Endodermal cell (in vitro differentiated cells): ENCODE results near the gene MED13L. TPM values are rescaled to one million over a fixed set of nuclear protein-coding genes. Genes with fewer than 3 reads are reported as not detected.
A peak's percentile ranks its signal among the peaks of the same experiment; 100 is the strongest.

Source experiments
- DNase-seq: peaks from one replicate; pipeline ENCODE4 v3.0.0-alpha.2; 2017
- H3K27ac ChIP-seq: 2 replicates; pipeline ENCODE4 v1.5.1; 2013; ENCODE audit warnings: mild to moderate bottlenecking, low read depth, low read length, moderate library complexity
- H3K27me3 ChIP-seq: 2 replicates; pipeline ENCODE4 v1.6.1; 2013; ENCODE audit warnings: mild to moderate bottlenecking, low read length, moderate library complexity; ENCODE audit not compliant: insufficient read depth, control insufficient read depth, poor library complexity, severe bottlenecking
- H3K36me3 ChIP-seq: 2 replicates; pipeline ENCODE4 v1.7.0; 2013; ENCODE audit warnings: mild to moderate bottlenecking, low read length, moderate library complexity; ENCODE audit not compliant: control insufficient read depth, insufficient read depth
- H3K4me1 ChIP-seq: one replicate; pipeline ENCODE4 v1.7.0; 2013; ENCODE audit warnings: low read length; ENCODE audit not compliant: control insufficient read depth, insufficient read depth
- H3K4me3 ChIP-seq: 2 replicates; pipeline ENCODE4 v1.5.1; 2013; ENCODE audit warnings: mild to moderate bottlenecking, low read length, moderate library complexity
- H3K9ac ChIP-seq: 2 replicates; pipeline ENCODE4 v1.6.1; 2013; ENCODE audit warnings: mild to moderate bottlenecking, low read length, moderate library complexity; ENCODE audit not compliant: poor library complexity, severe bottlenecking; ENCODE audit errors: extremely low read depth
- H3K9me3 ChIP-seq: 2 replicates; pipeline ENCODE4 v1.6.1; 2013; ENCODE audit warnings: mild to moderate bottlenecking, low read length, moderate library complexity; ENCODE audit not compliant: control insufficient read depth
- H3K27ac Mint-ChIP-seq: 2 replicates; pipeline ENCODE4 v1.8.0; 2020; ENCODE audit warnings: mixed read lengths
- H3K27me3 Mint-ChIP-seq: 2 replicates; pipeline ENCODE4 v1.8.0; 2021; ENCODE audit warnings: mild to moderate bottlenecking, mixed read lengths; ENCODE audit not compliant: insufficient read depth
- H3K36me3 Mint-ChIP-seq: 2 replicates; pipeline ENCODE4 v1.8.0; 2020; ENCODE audit warnings: low read depth, mixed read lengths
- H3K4me1 Mint-ChIP-seq: 2 replicates; pipeline ENCODE4 v1.8.0; 2020; ENCODE audit warnings: mixed read lengths
- H3K4me3 Mint-ChIP-seq: 2 replicates; pipeline ENCODE4 v1.8.0; 2020; ENCODE audit warnings: mild to moderate bottlenecking, moderate library complexity, mixed read lengths
- H3K9me3 Mint-ChIP-seq: 2 replicates; pipeline ENCODE4 v1.8.0; 2020; ENCODE audit warnings: mild to moderate bottlenecking, mixed read lengths
- CTCF ChIP-seq: fragments of 200-600 bp; sonication (generic); conservative IDR thresholded peaks from 2 replicates; pipeline ENCODE4 v1.5.0; 2021; ENCODE audit warnings: antibody characterized with exemption, mild to moderate bottlenecking
- WGBS, 2 experiments: methylation state at CpG; one replicate each; pipeline versions ENCODE4 v1.1.5 to v1.1.7; 2013; ENCODE audit warnings: missing lambda C conversion rate in 2 of 2, mixed read lengths in 1 of 2; ENCODE audit not compliant: insufficient coverage in 1 of 2, insufficient read length in 1 of 2; 5-methylcytosine and 5-hydroxymethylcytosine counted together
- total RNA-seq, 2 donors: library from RNA; stranded (reverse); fragmentation: NEBNext Ultra II Directional in 1 of 2; extraction: Animal tissue kit (Norgen Biotek cat#: 25700) in 1 of 2; gene quantifications; 2 replicates in 1 of 2; 3 replicates in 1 of 2; pipeline ENCODE4 v1.2.1, GENCODE V29; 2021

MED13L gene
- total RNA-seq, 2 donors from 2014 or later = 101 to 111 TPM

- Mint-ChIP-seq H3K27ac (no peak overlapping the region), H3K4me3 (no peak overlapping the region), H3K9me3 (no peaks in the 10 kb centered on the region), H3K36me3 (no peaks in the 10 kb centered on the region), H3K4me1 (peaks cover 58% of the 10 kb centered on the region), H3K27me3 (no peaks in the 10 kb centered on the region)
- Histone ChIP-seq H3K27me3 (no peaks in the 10 kb centered on the region), H3K27ac (no peak overlapping the region), H3K36me3 (no peaks in the 10 kb centered on the region), H3K4me1 (peaks cover 25% of the 10 kb centered on the region), H3K9ac (no peak overlapping the region), H3K4me3 (no peak overlapping the region), H3K9me3 (no peaks in the 10 kb centered on the region)
- no peak for DNase-seq
- WGBS, 2 experiments = 87 to 94% methylated on average over 7 to 8 of the region's 8 CpGs
- TF ChIP-seq CTCF = no peak
These were observed 122.1 kb downstream of the MED13L start for GRCh38 chr12:116155383-116155782.

DNA sequence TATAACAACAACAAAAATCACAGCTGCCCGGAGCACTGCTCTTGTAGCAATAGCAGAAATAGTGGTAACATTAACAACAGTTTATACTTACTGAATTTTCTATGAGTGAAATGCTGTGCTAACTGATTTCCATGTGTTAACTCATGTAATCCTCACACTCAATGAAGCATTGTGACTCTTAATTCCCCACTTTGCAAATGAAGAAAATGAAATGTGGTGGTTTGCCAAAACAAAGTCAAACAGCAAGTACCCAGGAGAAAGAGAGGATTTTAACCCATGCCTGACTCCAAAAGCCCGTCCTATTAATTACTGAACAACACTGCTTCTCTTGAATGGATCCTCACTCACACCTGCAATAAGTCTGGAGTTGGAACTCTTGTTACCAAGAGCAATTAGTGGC is 123.5 kb downstream of the MED13L start:
- peak overlapping the region; percentile 67 for H3K27ac Mint-ChIP-seq
- peak; percentile 37 for DNase-seq
- H3K36me3 ChIP-seq = no peaks in the 10 kb centered on the region
- WGBS, 2 experiments = 56 to 58% methylated on average over 1 to 2 of the region's 2 CpGs
- no peaks in the 10 kb centered on the region for H3K27me3 Mint-ChIP-seq
- no peak overlapping the region for H3K27ac ChIP-seq
- H3K9me3 ChIP-seq = no peaks in the 10 kb centered on the region
- H3K4me1 ChIP-seq = peaks cover 17% of the 10 kb centered on the region
- H3K36me3 Mint-ChIP-seq = no peaks in the 10 kb centered on the region
- peaks cover 61% of the 10 kb centered on the region for H3K4me1 Mint-ChIP-seq
- H3K4me3 Mint-ChIP-seq = peak overlapping the region; percentile 5
- no peaks in the 10 kb centered on the region for H3K9me3 Mint-ChIP-seq
- H3K4me3 ChIP-seq = peak overlapping the region; percentile 5
- no peak for TF ChIP-seq CTCF
- no peaks in the 10 kb centered on the region for H3K27me3 ChIP-seq
- H3K9ac ChIP-seq = no peak overlapping the region

- peak overlapping the region; percentile 67 for H3K27ac Mint-ChIP-seq
These were observed 124.4 kb downstream of the MED13L start for GRCh38 chr12:116153113-116153512.

More at GRCh38 chr12:116153113-116153512, 124.4 kb downstream of the MED13L start:
- Mint-ChIP-seq H3K9me3 (no peaks in the 10 kb centered on the region), H3K27me3 (no peaks in the 10 kb centered on the region), H3K36me3 (no peaks in the 10 kb centered on the region), H3K4me3 (no peak overlapping the region), H3K4me1 (peaks cover 53% of the 10 kb centered on the region)
- TF ChIP-seq CTCF = no peak
- Histone ChIP-seq H3K9ac (no peak overlapping the region), H3K4me1 (peaks cover 10% of the 10 kb centered on the region), H3K4me3 (peak overlapping the region; percentile 5), H3K27me3 (no peaks in the 10 kb centered on the region), H3K27ac (no peak overlapping the region), H3K36me3 (no peaks in the 10 kb centered on the region), H3K9me3 (no peaks in the 10 kb centered on the region)
- DNase-seq = peak; percentile 39
